Right lobe of liver (tissue), 4 donors: ENCODE measurements around the gene DNAJB4.

ENCODE experiments used
- CTCF ChIP-seq, 4 donors: fragments of 200-600 bp in 3 of 4; fragments of 450-650 bp in 1 of 4; IDR thresholded peaks; one replicate each; pipeline versions ENCODE4 v1.5.1 to v1.8.0; 2016 to 2022; ENCODE audit warnings: antibody characterized with exemption in 4 of 4, mild to moderate bottlenecking in 2 of 4
- POLR2A ChIP-seq: fragments of 450-650 bp; IDR thresholded peaks from one replicate; pipeline ENCODE4 v1.6.1; 2017; ENCODE audit warnings: antibody characterized with exemption, mild to moderate bottlenecking
- donor health status: DM: no; HTN: no; CAD: no.
- donor health status: DM: no; HTN: no; CAD: no.
- donor health status: DM: no; HTN: yes; CAD: no.

GRCh38 chr1:77975386-77975785 lies 29.4 kb upstream of the DNAJB4 start:
- TF ChIP-seq CTCF (IDR thresholded peaks at IDR 0.05), result no peak
- TF ChIP-seq POLR2A, result no peak
